IMR-90 (cell line): Measurements from ENCODE around the gene CD28. TPM values are rescaled to one million over a fixed set of nuclear protein-coding genes. Genes with fewer than 3 reads are reported as not detected.

Experiments used
- ATAC-seq: fragments of 200-7000 bp; cut with Tn5 transposase; 2 replicates; pipeline ENCODE4 v1.9.1; 2020; ENCODE audit warnings: low read depth, mild to moderate bottlenecking, moderate library complexity
- BruUV-seq: library from RNA; stranded (reverse); fragments of 400-500 nt; replicated peaks from 2 replicates; lab custom pipeline; 2021; lab: Mats Ljungman, UMichigan
- CTCF ChIA-PET: fragments of 300-600 bp; formaldehyde crosslinking; extraction: SDS; loops from one replicate; lab custom pipeline; 2021; ENCODE audit warnings: antibody characterized with exemption; lab: Yijun Ruan, JAX
- POLR2A ChIA-PET: fragments of 300-600 bp; sonication (Branson Sonifier 250); formaldehyde crosslinking; loops from one replicate; lab custom pipeline; 2022; ENCODE audit warnings: antibody characterized with exemption; ENCODE audit not compliant: unreplicated experiment; lab: Charles Lee
- DNase-seq: peaks from one replicate; pipeline ENCODE4 v3.0.0; 2013
- H2AFZ ChIP-seq: replicated peaks from 2 replicates; pipeline ENCODE3; 2013; ENCODE audit warnings: low read length, mild to moderate bottlenecking; ENCODE audit not compliant: poor library complexity
- H2AK5ac ChIP-seq: 2 replicates; pipeline ENCODE4 v1.6.1; 2013; ENCODE audit warnings: low read depth, low read length, inconsistent platforms
- H2AK9ac ChIP-seq: replicated peaks from 2 replicates; pipeline ENCODE3; 2013; ENCODE audit warnings: mild to moderate bottlenecking, low read depth, low read length, moderate library complexity; ENCODE audit not compliant: poor library complexity
- H2BK120ac ChIP-seq: 2 replicates; pipeline ENCODE4 v1.6.1; 2013; ENCODE audit warnings: low read depth, low read length, inconsistent platforms
- H2BK15ac ChIP-seq: 3 replicates; pipeline ENCODE4 v1.6.1; 2013; ENCODE audit warnings: low read depth, low read length, inconsistent platforms
- H2BK20ac ChIP-seq: 2 replicates; pipeline ENCODE4 v1.6.1; 2013; ENCODE audit warnings: low read depth, mild to moderate bottlenecking, inconsistent platforms, low read length, moderate library complexity
- H2BK5ac ChIP-seq: 2 replicates; pipeline ENCODE4 v1.6.1; 2013; ENCODE audit warnings: mild to moderate bottlenecking, low read depth, low read length, inconsistent platforms; ENCODE audit not compliant: poor library complexity, severe bottlenecking
- H3K14ac ChIP-seq: replicated peaks from 2 replicates; pipeline ENCODE4 v1.6.1; 2013; ENCODE audit warnings: low read depth, low read length, inconsistent platforms
- H3K18ac ChIP-seq: 2 replicates; pipeline ENCODE4 v1.6.1; 2013; ENCODE audit warnings: low read depth, low read length, control low read depth
- H3K23ac ChIP-seq: 2 replicates; pipeline ENCODE4 v1.6.1; 2013; ENCODE audit warnings: low read depth, low read length, inconsistent platforms
- H3K27ac ChIP-seq: 2 replicates; pipeline ENCODE4 v1.5.1; 2013; ENCODE audit warnings: mild to moderate bottlenecking, control low read depth, low read length; ENCODE audit not compliant: insufficient read depth
- H3K27me3 ChIP-seq: 2 replicates; pipeline ENCODE4 v1.6.1; 2013; ENCODE audit warnings: low read length; ENCODE audit not compliant: control insufficient read depth, insufficient read depth
- H3K36me3 ChIP-seq: 2 replicates; pipeline ENCODE4 v1.6.1; 2013; ENCODE audit warnings: low read length, mixed read lengths; ENCODE audit not compliant: control insufficient read depth, insufficient read depth
- H3K4ac ChIP-seq: 2 replicates; pipeline ENCODE4 v1.6.1; 2013; ENCODE audit warnings: low read depth, low read length, inconsistent platforms
- H3K4me1 ChIP-seq: 2 replicates; pipeline ENCODE4 v1.6.1; 2013; ENCODE audit warnings: low read length, mixed read lengths; ENCODE audit not compliant: control insufficient read depth, insufficient read depth
- H3K4me2 ChIP-seq: 2 replicates; pipeline ENCODE4 v1.6.1; 2013; ENCODE audit warnings: low read depth, mild to moderate bottlenecking, control low read depth, low read length, moderate library complexity
- H3K4me3 ChIP-seq: 2 replicates; pipeline ENCODE4 v1.5.1; 2013; ENCODE audit warnings: low read depth, mild to moderate bottlenecking, control low read depth, low read length, moderate library complexity; ENCODE audit not compliant: insufficient read depth
- H3K56ac ChIP-seq: 2 replicates; pipeline ENCODE4 v1.6.1; 2013; ENCODE audit warnings: low read length, inconsistent platforms; ENCODE audit not compliant: insufficient read depth; ENCODE audit errors: extremely low read depth
- H3K79me1 ChIP-seq, 2 experiments: 2 replicates each; pipeline ENCODE4 v1.6.1; 2013; ENCODE audit warnings: low read length in 2 of 2, inconsistent platforms in 1 of 2, low read depth in 1 of 2
- H3K9ac ChIP-seq: 2 replicates; pipeline ENCODE4 v1.6.1; 2013; ENCODE audit warnings: low read depth, low read length, control low read depth
- H3K9me1 ChIP-seq: 2 replicates; pipeline ENCODE4 v1.6.1; 2013; ENCODE audit warnings: low read length, inconsistent platforms; ENCODE audit not compliant: insufficient read depth
- H3K9me3 ChIP-seq: 2 replicates; pipeline ENCODE4 v1.6.1; 2013; ENCODE audit warnings: low read length; ENCODE audit not compliant: control insufficient read depth, insufficient read depth
- H4K20me1 ChIP-seq: 2 replicates; pipeline ENCODE4 v1.6.1; 2013; ENCODE audit warnings: low read length, inconsistent platforms; ENCODE audit not compliant: insufficient read depth
- H4K5ac ChIP-seq: 2 replicates; pipeline ENCODE4 v1.6.1; 2013; ENCODE audit warnings: mild to moderate bottlenecking, low read depth, low read length, control low read depth
- H4K8ac ChIP-seq, 2 experiments: 2 replicates each; pipeline ENCODE4 v1.6.1; 2013; ENCODE audit warnings: low read depth in 2 of 2, low read length in 2 of 2, control low read depth in 1 of 2, inconsistent platforms in 1 of 2
- H4K91ac ChIP-seq: 2 replicates; pipeline ENCODE4 v1.6.1; 2013; ENCODE audit warnings: low read depth, low read length, inconsistent platforms; ENCODE audit not compliant: insufficient read depth
- BHLHE40 ChIP-seq: fragments of 150-350 bp; IDR thresholded peaks from 2 replicates; pipeline ENCODE4 v1.6.1; 2016; ENCODE audit warnings: mild to moderate bottlenecking, low read depth, low read length
- CEBPB ChIP-seq: IDR thresholded peaks from 2 replicates; pipeline ENCODE4 v1.6.1; 2012; ENCODE audit warnings: low read depth, low read length, improper control_type of control experiment
- CHD1 ChIP-seq: IDR thresholded peaks from 2 replicates; pipeline ENCODE4 v1.6.1; 2012; ENCODE audit warnings: low read depth, low read length, improper control_type of control experiment
- CTCF ChIP-seq: conservative IDR thresholded peaks from 2 replicates; pipeline ENCODE4 v1.5.1; 2012; ENCODE audit warnings: mild to moderate bottlenecking, low read depth, low read length, improper control_type of control experiment
- FOS ChIP-seq: fragments of 150-350 bp; IDR thresholded peaks from 2 replicates; pipeline ENCODE4 v1.6.1; 2016; ENCODE audit warnings: low read depth, low read length
- MAFK ChIP-seq: IDR thresholded peaks from 2 replicates; pipeline ENCODE4 v1.6.1; 2012; ENCODE audit warnings: low read depth, low read length, improper control_type of control experiment
- MAZ ChIP-seq: IDR thresholded peaks from 2 replicates; pipeline ENCODE4 v1.6.1; 2012; ENCODE audit warnings: low read depth, mild to moderate bottlenecking, low read length, improper control_type of control experiment, moderate library complexity, borderline replicate concordance
- MXI1 ChIP-seq: IDR thresholded peaks from 2 replicates; pipeline ENCODE4 v1.6.1; 2012; ENCODE audit warnings: low read depth, mild to moderate bottlenecking, low read length, moderate library complexity, borderline replicate concordance
- NFE2L2 ChIP-seq: fragments of 150-350 bp; IDR thresholded peaks from 2 replicates; pipeline ENCODE4 v1.6.1; 2016; ENCODE audit warnings: low read depth, mild to moderate bottlenecking, low read length
- POLR2A ChIP-seq: IDR thresholded peaks from 2 replicates; pipeline ENCODE4 v1.6.1; 2012; ENCODE audit warnings: mild to moderate bottlenecking, low read depth, low read length
- RAD21 ChIP-seq: IDR thresholded peaks from 2 replicates; pipeline ENCODE4 v1.6.1; 2012; ENCODE audit warnings: low read length, improper control_type of control experiment
- RCOR1 ChIP-seq: IDR thresholded peaks from 2 replicates; pipeline ENCODE4 v1.6.1; 2012; ENCODE audit warnings: mild to moderate bottlenecking, low read length, improper control_type of control experiment; ENCODE audit not compliant: insufficient replicate concordance
- RFX5 ChIP-seq: IDR thresholded peaks from 2 replicates; pipeline ENCODE4 v1.8.0; 2012; ENCODE audit warnings: low read depth, mild to moderate bottlenecking, low read length, moderate library complexity
- SMC3 ChIP-seq: fragments of 150-350 bp; IDR thresholded peaks from 2 replicates; pipeline ENCODE4 v1.6.1; 2016; ENCODE audit warnings: low read depth, mild to moderate bottlenecking, antibody characterized with exemption, low read length, moderate library complexity
- USF2 ChIP-seq: fragments of 150-350 bp; IDR thresholded peaks from 2 replicates; pipeline ENCODE4 v1.6.1; 2017; ENCODE audit warnings: mild to moderate bottlenecking, antibody characterized with exemption, low read length, low read depth
- WGBS, 2 experiments: methylation state at CpG; one replicate each; pipeline versions ENCODE4 v1.1.5 to v1.1.7; 2013; ENCODE audit warnings: missing lambda C conversion rate in 2 of 2; ENCODE audit not compliant: insufficient read length in 1 of 2; ENCODE audit errors: extremely low coverage in 2 of 2; 5-methylcytosine and 5-hydroxymethylcytosine counted together
- dilution Hi-C: fragments of 300-500 bp; cut with HindIII; formaldehyde crosslinking; loops from one replicate; pipeline ENCODE4 v1.14.3; 2018; ENCODE audit warnings: low sequenced_read_pairs; ENCODE audit not compliant: unreplicated experiment
- in situ Hi-C: fragments of 300-500 bp; cut with MboI; formaldehyde crosslinking; loops from 3 replicates; pipeline ENCODE4 v1.14.3; 2019; ENCODE audit warnings: low sequenced_read_pairs, inconsistent platforms, mixed read lengths
- intact Hi-C: fragments of 100-400 bp; cut with micrococcal nuclease; formaldehyde crosslinking; loops from 2 replicates; pipeline ENCODE4 v1.10.0; 2022
- polyA plus RNA-seq, 3 experiments: library from polyadenylated mRNA; depleted of rRNA; stranded (reverse); fragments of >200 nt; gene quantifications; 2 replicates each; pipeline ENCODE4 v1.2.3, GENCODE V29; 2012; ENCODE audit warnings: low replicate concordance in 1 of 3
- total RNA-seq: library from RNA; depleted of rRNA; stranded (reverse); fragments of >200 nt; gene quantifications from 2 replicates; pipeline ENCODE4 v1.2.3, GENCODE V29; 2012
- TF ChIP-seq, protein P1 (sequence below): fragments of 150-350 bp; IDR thresholded peaks from 2 replicates; pipeline ENCODE4 v1.6.1; 2016; ENCODE audit warnings: low read depth, mild to moderate bottlenecking, low read length, moderate library complexity, borderline replicate concordance

CD28 gene
- total and polyA plus RNA-seq, 2 of the 4 experiments (the other 2 are of a cell fraction): not detected

GRCh38 chr2:203739351-203739750, 32.9 kb downstream of the CD28 start:
- Histone ChIP-seq H4K91ac (no peak overlapping the region), H3K27me3 (no peaks in the 10 kb centered on the region), H3K4ac (no peak overlapping the region), H3K4me3 (no peak overlapping the region), H3K18ac (no peak overlapping the region), H3K36me3 (no peaks in the 10 kb centered on the region), H3K79me1 (no peaks in the 10 kb centered on the region), H2AK5ac (no peak overlapping the region), H3K9ac (no peak overlapping the region), H3K4me1 (peaks cover 8% of the 10 kb centered on the region; the same call in 1 of the 2 replicates), H4K8ac (no peak overlapping the region), H2BK15ac (no peak overlapping the region), H3K27ac (no peak overlapping the region), H3K23ac (no peak overlapping the region), H3K9me3 (no peaks in the 10 kb centered on the region), H3K9me1 (0 out of 2 replicates have a peak, but pooled peaks cover 4% of the 10 kb centered on the region), H3K56ac (no peak overlapping the region), H3K14ac (no peak overlapping the region), H4K5ac (no peak overlapping the region), H3K4me2 (no peak overlapping the region), H2BK120ac (no peak overlapping the region), H4K20me1 (no peaks in the 10 kb centered on the region), H2AFZ (no peak overlapping the region), H2BK5ac (no peak overlapping the region), H2BK20ac (no peak overlapping the region), H2AK9ac (no peak overlapping the region)
- ATAC-seq: no peak
- no TSS peak for BruUV-seq
- DNase-seq: no peak
- TF ChIP-seq SMC3: no peak
- no peak for TF ChIP-seq MAZ
- TF ChIP-seq RCOR1: no peak
- TF ChIP-seq USF2: no peak
- TF ChIP-seq MAFK: no peak
- TF ChIP-seq RAD21: no peak
- no peak for TF ChIP-seq CHD1
- no peak for TF ChIP-seq MXI1
- TF ChIP-seq, protein P1, sequence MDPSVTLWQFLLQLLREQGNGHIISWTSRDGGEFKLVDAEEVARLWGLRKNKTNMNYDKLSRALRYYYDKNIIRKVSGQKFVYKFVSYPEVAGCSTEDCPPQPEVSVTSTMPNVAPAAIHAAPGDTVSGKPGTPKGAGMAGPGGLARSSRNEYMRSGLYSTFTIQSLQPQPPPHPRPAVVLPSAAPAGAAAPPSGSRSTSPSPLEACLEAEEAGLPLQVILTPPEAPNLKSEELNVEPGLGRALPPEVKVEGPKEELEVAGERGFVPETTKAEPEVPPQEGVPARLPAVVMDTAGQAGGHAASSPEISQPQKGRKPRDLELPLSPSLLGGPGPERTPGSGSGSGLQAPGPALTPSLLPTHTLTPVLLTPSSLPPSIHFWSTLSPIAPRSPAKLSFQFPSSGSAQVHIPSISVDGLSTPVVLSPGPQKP: no peak
- TF ChIP-seq CEBPB: no peak
- no peak for TF ChIP-seq CTCF
- no peak for TF ChIP-seq FOS
- no peak for TF ChIP-seq BHLHE40
- TF ChIP-seq POLR2A: no peak
- no peak for TF ChIP-seq RFX5
- no peak for TF ChIP-seq NFE2L2
- no CpG with 5 or more reads among the region's 2 CpGs for WGBS, 2 experiments
- CTCF ChIA-PET: interaction anchor here (0.5 kb wide), 1 partner anchor 27 kb away, joined by 3 read pairs; no protein-coding TSS in a partner anchor
- intact Hi-C loops (no loop called here), dilution Hi-C loops (no loop called here), in situ Hi-C loops (no loop called here)
- POLR2A ChIA-PET: interaction anchor here (0.6 kb wide), 1 partner anchor 212 kb away, joined by 3 read pairs; no protein-coding TSS in a partner anchor
